Measurements from ENCODE around the gene GALNT9.
"Not testable (repeated sequence)": the region's sequence is repeated elsewhere in the genome, so short reads cannot be mapped to it uniquely, and the experiment has no call there.

Gene GALNT9

GRCh38 chr12:132358241-132359225 is 29.1 kb upstream of the GALNT9 start:
- not testable (repeated sequence) for DNase-seq

DNA sequence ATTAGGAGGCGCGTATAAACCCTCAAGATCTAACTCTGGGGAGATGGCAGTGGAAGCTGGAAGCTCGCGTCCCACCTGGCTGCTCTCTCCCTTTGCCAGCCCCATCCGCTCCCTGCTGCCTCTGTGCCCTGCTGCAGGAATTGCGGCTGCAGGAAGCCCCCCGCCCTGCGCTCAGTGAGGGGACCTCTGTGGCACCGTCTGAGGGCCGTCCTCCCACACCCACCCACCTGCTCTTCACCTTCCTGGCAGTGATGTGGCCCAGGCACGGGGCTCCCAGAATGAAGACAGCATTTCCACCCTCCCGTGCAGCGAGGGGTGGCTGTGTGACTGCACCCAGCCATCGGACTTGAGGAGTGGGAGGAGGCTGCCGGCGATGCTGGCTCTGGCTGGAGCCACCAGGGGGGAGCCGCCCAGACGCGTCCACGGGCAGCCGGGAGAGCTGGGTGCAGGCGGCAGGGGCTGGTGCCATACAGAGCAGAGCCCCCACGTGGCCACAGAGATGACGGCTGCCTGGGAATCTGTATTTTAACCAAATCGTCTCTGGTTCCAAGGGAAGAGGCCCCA is 28.3 kb upstream of the GALNT9 start:
- no peak for DNase-seq

GRCh38 chr12:132356691-132357622 is 27.6 kb upstream of the GALNT9 start:
- DNase-seq: no peak

GRCh38 chr12:132355742-132356681 is 26.6 kb upstream of the GALNT9 start:
- no peak for DNase-seq

GRCh38 chr12:132354982-132355680 is 25.7 kb upstream of the GALNT9 start:
- DNase-seq: no peak

DNA sequence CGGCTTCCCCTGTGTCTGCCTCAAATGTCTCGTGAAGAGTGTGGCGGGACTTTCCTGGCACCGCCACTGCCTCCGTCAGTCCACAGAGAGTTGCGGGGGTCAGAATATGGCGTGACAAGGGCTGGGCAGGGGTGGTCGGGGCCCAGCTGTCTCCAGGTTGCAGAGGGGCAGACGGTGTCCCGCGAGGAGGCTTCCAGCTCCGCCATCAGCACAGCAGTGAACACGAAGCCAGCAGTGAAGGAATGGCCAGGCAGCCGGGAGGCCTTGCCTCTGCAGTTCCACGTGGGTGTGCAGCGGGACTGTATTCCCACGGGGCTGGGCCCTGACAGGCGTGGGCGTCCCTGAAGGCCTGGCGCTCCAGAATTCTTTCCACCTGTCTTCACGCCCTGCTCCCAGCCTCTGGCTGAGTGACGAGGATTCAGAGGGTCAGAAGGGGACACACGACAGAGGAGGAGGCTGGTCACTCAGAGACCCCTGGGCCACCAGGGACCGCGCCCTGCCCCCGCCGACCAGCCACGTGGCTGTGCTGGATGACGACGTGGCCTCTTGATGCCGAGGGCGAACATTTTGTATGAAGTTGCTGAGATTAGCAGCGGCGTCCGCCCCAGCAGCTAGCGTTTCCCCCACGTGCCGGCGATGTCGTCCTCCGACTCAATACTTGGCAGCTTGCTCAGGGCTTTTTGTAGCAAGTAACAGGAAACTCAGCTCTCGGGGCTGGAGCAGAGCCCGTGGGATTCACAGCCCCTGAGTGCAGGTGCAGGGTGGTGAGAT is 25.0 kb upstream of the GALNT9 start:
- DNase-seq: no peak

- no peak for DNase-seq
These were observed 24.4 kb upstream of the GALNT9 start for GRCh38 chr12:132353811-132354210.

GRCh38 chr12:132352896-132353800 is 23.8 kb upstream of the GALNT9 start:
- no peak for DNase-seq

DNA sequence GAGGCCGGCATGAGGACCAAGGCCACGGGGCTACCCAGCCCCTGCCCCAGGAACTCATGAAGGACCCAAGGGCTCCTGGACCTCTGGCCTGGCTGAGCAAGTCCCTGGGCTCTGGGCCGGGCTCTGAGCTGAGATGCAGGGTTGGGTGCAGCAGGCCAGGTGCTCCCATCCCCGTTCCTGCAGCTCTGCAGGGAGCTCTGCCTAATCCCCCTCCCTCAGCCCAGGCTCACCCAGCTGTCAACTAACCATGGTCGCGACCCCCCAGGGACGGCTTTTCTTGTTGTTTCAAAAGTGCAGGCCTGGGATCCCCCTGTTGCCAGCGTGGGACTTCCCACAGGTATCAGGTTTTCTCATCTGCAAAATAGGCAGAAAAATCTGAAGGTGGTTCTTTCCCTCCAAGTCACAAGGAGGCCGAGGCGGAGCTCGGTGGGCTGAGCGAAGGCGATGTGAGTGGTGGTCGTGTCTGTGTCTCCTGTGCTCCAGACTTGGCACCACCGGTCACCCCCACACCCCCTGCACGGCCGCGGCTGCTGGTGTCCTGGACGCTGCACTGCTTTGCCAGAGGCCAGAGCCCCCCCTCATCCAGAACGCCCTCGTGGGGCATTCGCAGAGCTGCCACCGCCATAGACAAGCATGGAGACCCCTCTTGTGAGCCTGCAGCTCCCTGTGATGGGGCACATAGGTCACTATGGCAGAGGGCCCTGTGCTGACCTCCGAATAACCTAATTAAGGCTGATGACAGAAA is 22.5 kb upstream of the GALNT9 start:
- DNase-seq: no peak

- DNase-seq: no peak
These were observed 20.2 kb upstream of the GALNT9 start for GRCh38 chr12:132349501-132350131.

- DNase-seq: no peak
These were observed 18.8 kb upstream of the GALNT9 start for GRCh38 chr12:132348176-132348575.

- no peak for DNase-seq
These were observed 17.9 kb upstream of the GALNT9 start for GRCh38 chr12:132347176-132347855.

GRCh38 chr12:132346471-132347175 is 17.2 kb upstream of the GALNT9 start:
- DNase-seq: no peak

- no peak for DNase-seq
These were observed 16.3 kb upstream of the GALNT9 start for GRCh38 chr12:132345561-132346200.

GRCh38 chr12:132345126-132345525 is 15.7 kb upstream of the GALNT9 start:
- no peak for DNase-seq

GRCh38 chr12:132344601-132345000 is 15.2 kb upstream of the GALNT9 start:
- DNase-seq: no peak
